HL-60 (cell line): ENCODE results near the gene ARL14EP.

Source experiments
- DNase-seq, 2 experiments: peaks; one replicate each; pipeline ENCODE4 v3.0.0-alpha.2; 2010 to 2020; ENCODE audit warnings: low read depth in 1 of 2, low spot score in 1 of 2
- H3K27ac ChIP-seq: fragments of 250-450 bp; sonication (Bioruptor Pico); replicated peaks from 2 replicates; pipeline ENCODE4 v1.5.1; 2020; ENCODE audit warnings: mild to moderate bottlenecking, moderate library complexity
- H3K27me3 ChIP-seq: fragments of 250-450 bp; sonication (Bioruptor Pico); 2 replicates; pipeline ENCODE4 v1.5.1; 2021; ENCODE audit warnings: mild to moderate bottlenecking, moderate library complexity; ENCODE audit not compliant: insufficient read depth, poor library complexity, severe bottlenecking
- H3K4me3 ChIP-seq: replicated peaks from 2 replicates; pipeline ENCODE4 v1.5.1; 2011; ENCODE audit warnings: mild to moderate bottlenecking, control low read depth, low read length; ENCODE audit not compliant: insufficient read depth
- CTCF ChIP-seq: IDR thresholded peaks from one replicate; pipeline ENCODE4 v1.5.1; 2011; ENCODE audit warnings: low read length, control low read depth, inconsistent platforms; ENCODE audit not compliant: insufficient read depth
- GABPA ChIP-seq: IDR thresholded peaks from 2 replicates; pipeline ENCODE4 v1.6.1; 2012; ENCODE audit warnings: low read depth
- POLR2AphosphoS5 ChIP-seq: IDR thresholded peaks from 2 replicates; pipeline ENCODE4 v1.6.1; 2012; ENCODE audit warnings: low read depth
- REST ChIP-seq: IDR thresholded peaks from 2 replicates; pipeline ENCODE4 v1.6.1; 2012; ENCODE audit warnings: low read depth; ENCODE audit not compliant: insufficient replicate concordance
- SPI1 ChIP-seq: IDR thresholded peaks from 2 replicates; pipeline ENCODE4 v1.6.1; 2012; ENCODE audit warnings: low read depth, mild to moderate bottlenecking, borderline replicate concordance

Gene ARL14EP

GRCh38 chr11:30281476-30282288 lies 41.2 kb upstream of the ARL14EP start:
- Histone ChIP-seq H3K4me3 (no peak overlapping the region), H3K27me3 (no peaks in the 10 kb centered on the region), H3K27ac (no peak overlapping the region)
- TF ChIP-seq SPI1 (no peak), POLR2AphosphoS5 (no peak), CTCF (no peak), GABPA (no peak), REST (no peak)
- no peak for DNase-seq

GRCh38 chr11:30282289-30282631 lies 40.6 kb upstream of the ARL14EP start:
- no peaks in the 10 kb centered on the region for H3K27me3 ChIP-seq
- no peak overlapping the region for H3K27ac ChIP-seq
- DNase-seq, result no peak
- no peak overlapping the region for H3K4me3 ChIP-seq
- TF ChIP-seq CTCF (no peak), GABPA (no peak), REST (no peak), POLR2AphosphoS5 (no peak), SPI1 (no peak)

- no peak for DNase-seq
- no peak for TF ChIP-seq SPI1
- no peak for TF ChIP-seq POLR2AphosphoS5
- TF ChIP-seq GABPA, result no peak
- TF ChIP-seq CTCF, result no peak
- TF ChIP-seq REST, result no peak
- no peaks in the 10 kb centered on the region for H3K27me3 ChIP-seq
These were observed 38.1 kb upstream of the ARL14EP start for GRCh38 chr11:30284836-30285235.

More at GRCh38 chr11:30284836-30285235, 38.1 kb upstream of the ARL14EP start:
- Histone ChIP-seq H3K27ac (no peak overlapping the region), H3K4me3 (no peak overlapping the region)
